GM12873 (cell line): Measurements from ENCODE around the gene PSTPIP1.

Experiments used
- CTCF ChIP-seq: IDR thresholded peaks from 2 replicates; pipeline ENCODE4 v1.5.1; 2012; ENCODE audit warnings: low read depth, mild to moderate bottlenecking, moderate library complexity, low read length, control low read depth; ENCODE audit not compliant: insufficient read depth; ENCODE audit errors: missing control alignments

PSTPIP1 gene

GRCh38 chr15:77027111-77027696 is 32.3 kb downstream of the PSTPIP1 start:
- no peak for TF ChIP-seq CTCF

DNA sequence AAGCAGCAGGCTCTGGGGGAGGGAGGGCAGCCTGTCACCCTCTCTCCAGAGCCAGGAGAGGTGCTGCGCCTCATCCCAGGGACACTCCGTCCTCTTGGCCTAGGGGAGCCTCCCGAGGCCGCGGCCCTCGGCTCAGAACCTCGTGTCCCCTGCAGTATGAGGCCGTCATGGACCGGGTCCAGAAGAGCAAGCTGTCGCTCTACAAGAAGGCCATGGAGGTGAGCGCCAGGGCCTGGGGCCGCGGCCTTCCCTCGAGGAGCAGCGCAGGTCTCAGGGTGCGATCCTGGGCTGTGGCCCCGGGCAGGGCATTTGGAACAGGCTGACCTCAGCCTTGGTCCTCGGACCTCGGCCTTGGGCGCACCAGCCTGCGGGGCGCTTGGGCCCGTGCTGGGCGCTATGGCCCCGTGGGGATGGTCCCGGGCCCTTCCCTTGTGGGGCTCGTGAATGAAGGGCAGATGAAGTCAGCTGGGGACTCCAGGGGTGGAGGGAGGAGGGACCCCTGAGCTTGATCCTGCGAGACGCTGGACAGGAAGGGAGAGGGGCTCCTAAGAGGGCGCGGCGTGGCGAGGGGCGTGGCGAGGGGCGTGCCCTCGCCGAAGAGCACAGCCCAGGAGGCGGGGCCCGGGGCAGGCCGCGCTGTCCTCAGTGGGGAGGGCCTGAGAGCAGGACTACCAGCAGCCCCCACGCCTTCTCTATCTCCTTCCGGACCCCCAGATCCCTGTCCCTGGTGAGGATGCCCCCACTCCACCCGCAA is 32.9 kb downstream of the PSTPIP1 start:
- TF ChIP-seq CTCF: no peak

- no peak for TF ChIP-seq CTCF
Observed at GRCh38 chr15:77028451-77029165, 33.7 kb downstream of the PSTPIP1 start.

DNA sequence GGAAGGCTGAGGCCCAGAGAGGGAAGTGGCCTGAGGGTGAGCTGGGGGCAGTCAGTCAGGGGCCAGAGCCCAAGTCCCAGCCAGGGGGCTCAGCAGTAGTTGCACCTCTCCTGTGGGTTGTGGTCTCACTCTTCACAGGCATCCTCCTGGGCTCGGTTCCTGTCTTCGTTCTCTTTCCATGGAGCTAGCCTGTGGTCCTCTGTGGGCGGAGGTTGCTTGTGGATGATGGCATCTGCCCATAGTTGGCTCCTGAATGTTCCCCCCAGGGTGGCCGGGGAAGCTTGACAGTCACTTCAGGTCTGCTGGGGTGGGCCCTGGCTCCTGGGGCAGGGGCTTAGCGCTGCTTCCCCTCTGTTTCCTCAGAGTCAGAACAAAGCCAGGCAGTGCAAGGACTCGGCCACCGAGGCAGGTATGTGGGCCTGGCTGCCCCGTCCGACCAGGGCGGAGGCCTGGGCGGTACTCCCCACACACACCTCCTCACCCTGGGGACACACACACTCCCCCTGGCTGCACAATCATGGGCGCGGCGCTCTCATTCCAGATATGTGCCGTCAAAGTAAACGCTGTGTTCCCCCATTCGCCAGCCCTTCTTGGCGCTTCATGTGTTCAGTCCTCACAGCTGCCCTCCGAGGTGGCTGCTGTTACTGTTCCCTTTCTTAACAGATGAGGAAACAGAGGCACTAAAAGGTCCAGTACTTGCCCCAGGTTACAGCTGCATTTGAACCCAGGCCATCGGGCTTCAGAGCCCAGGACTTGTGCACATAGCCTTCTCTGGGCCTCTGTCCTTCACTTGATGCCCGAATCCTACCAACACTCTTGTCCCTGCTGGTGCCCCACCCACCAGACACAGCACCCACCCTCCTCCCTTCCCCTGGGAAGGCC is 34.5 kb downstream of the PSTPIP1 start:
- TF ChIP-seq CTCF: no peak

DNA sequence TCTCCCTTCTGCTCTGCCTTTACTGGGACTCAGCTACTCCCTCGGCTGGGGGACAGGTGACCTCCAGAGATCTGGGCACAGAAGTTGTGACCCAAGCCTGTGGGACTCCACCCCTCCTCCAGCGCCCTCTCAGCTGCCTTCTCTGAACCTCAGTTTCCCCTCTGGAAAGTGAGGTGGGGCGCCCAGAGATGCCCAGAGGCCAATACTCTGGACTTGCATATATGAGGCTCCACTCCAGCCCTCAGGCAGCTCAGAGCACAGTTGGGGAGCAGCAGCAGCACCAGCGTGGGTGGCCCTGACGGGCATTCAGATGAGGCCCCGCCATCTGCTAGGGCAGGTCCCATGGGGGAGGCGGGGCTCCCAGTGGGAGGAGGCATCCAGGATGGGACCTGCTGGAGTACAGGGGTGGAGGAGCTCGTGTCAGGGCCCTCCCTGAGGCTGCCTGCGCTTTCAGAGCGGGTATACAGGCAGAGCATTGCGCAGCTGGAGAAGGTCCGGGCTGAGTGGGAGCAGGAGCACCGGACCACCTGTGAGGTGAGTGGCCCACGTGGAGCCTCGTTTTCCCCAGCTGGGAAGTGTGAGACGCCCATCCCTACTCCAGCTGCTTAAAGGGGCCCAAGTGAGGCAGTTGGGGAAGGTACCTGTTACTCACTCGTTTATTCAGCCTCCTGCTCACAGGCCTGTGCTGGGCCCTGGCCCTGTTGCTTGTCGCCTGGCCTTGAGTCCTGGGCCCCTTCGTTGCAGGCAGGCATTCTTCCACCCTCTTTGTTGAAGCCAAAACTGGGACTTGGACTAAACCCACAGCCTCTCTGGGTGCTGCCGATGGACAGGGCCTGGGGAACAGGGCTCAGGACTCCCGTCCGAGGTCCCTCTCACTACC is 35.4 kb downstream of the PSTPIP1 start:
- no peak for TF ChIP-seq CTCF

- TF ChIP-seq CTCF: no peak
Observed at GRCh38 chr15:77030928-77031375, 36.0 kb downstream of the PSTPIP1 start.
